Esophagus squamous epithelium (tissue), 5 donors: ENCODE results near the gene USP11. TPM values are rescaled to one million over a fixed set of nuclear protein-coding genes. Genes with fewer than 3 reads are reported as not detected.
A peak's percentile ranks its signal among the peaks of the same experiment; 100 is the strongest.

Source experiments
- DNase-seq: peaks from one replicate; lab custom pipeline; 2025; lab: John Stamatoyannopoulos, UW
- H3K27ac ChIP-seq, 4 donors: fragments of 200-600 bp; sonication (generic); one replicate each; pipeline ENCODE4 v1.5.1; 2016 to 2019; ENCODE audit warnings: mild to moderate bottlenecking in 1 of 4
- H3K27me3 ChIP-seq, 4 donors: fragments of 200-600 bp; sonication (generic); 1 replicate in 3 of 4; 2 replicates in 1 of 4; pipeline versions ENCODE4 v1.5.1 to v1.6.0; 2017 to 2021; ENCODE audit warnings: antibody characterized with exemption in 1 of 4
- H3K36me3 ChIP-seq, 3 donors: fragments of 200-600 bp; sonication (generic); one replicate each; pipeline ENCODE4 v1.5.1; 2016 to 2019
- H3K4me1 ChIP-seq, 3 donors: fragments of 200-600 bp; sonication (generic); one replicate each; pipeline ENCODE4 v1.5.1; 2017 to 2019
- H3K4me3 ChIP-seq, 4 donors: fragments of 200-600 bp; sonication (generic); 1 replicate in 3 of 4; 2 replicates in 1 of 4; pipeline ENCODE4 v1.5.1; 2016 to 2019; ENCODE audit warnings: mild to moderate bottlenecking in 2 of 4, moderate library complexity in 1 of 4
- H3K9me3 ChIP-seq, 3 donors: fragments of 200-600 bp; sonication (generic); one replicate each; pipeline ENCODE4 v1.5.1; 2016 to 2019
- POLR2A ChIP-seq, 4 donors: fragments of 450-650 bp; IDR thresholded peaks; one replicate each; pipeline ENCODE4 v1.6.1; 2017; ENCODE audit warnings: antibody characterized with exemption in 4 of 4, mild to moderate bottlenecking in 4 of 4, moderate library complexity in 3 of 4
- WGBS, 2 donors: methylation state at CpG; one replicate each; pipeline ENCODE4 v1.1.5; 2018; 5-methylcytosine and 5-hydroxymethylcytosine counted together
- intact Hi-C: fragments of 100-400 bp; cut with DNase I; formaldehyde crosslinking; loops from one replicate; pipeline ENCODE4 v1.15.0; 2022
- total RNA-seq, 4 donors: library from RNA; depleted of rRNA; stranded (reverse); fragments of >200 nt; gene quantifications; one replicate each; pipeline ENCODE4 v1.1.0, GENCODE V29; 2016
- TF ChIP-seq, protein P1 (sequence below), 6 experiments: fragments of 450-650 bp in 4 of 6; fragments of 200-600 bp in 2 of 6; sonication (generic) in 2 of 6; IDR thresholded peaks; one replicate each; pipeline ENCODE4 v1.5.1; 2016 to 2019; ENCODE audit warnings: antibody characterized with exemption in 6 of 6, mild to moderate bottlenecking in 4 of 6, moderate library complexity in 4 of 6
- donor health status: DM: yes; HTN: yes; CAD: no.

Gene USP11
- total RNA-seq, 4 donors from 2014 or later: 6.6 to 26.9 (median 21.3) TPM

DNA sequence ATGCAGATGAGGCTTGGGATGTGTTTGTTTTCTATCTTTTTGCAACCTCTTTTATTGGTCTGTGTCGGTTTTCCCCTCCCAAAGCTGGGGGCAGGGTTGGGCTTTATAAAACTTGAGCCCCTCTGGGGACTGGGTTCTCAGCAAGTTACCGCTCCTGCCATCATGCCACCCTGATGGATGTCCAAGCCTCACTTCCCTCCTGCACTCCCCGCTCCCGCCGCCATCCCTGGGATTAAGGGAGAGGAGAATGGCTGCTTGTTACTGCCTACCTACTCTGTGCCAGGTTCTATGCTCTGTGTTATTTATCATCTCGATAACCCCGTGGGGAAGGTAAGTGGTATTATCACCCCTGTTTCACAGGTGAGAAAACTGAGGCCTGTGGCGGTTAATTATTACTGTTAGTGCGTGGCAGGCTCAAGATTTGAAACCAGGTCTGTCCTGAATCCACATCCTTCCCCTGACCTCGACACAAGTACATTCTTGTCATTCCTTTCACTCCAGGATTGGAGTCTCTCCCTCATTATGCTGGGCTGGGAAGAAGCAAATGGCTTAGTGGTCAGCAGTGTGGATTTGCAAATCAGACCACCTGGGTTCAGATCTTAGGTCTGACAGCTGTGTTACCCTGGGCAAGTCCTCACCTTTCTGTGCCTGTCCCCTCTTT, 34.7 kb upstream of the USP11 start:
- intact Hi-C loops: no loop called here
- Histone ChIP-seq H3K36me3 (peaks cover 40 to 53% (median 43%) of the 10 kb centered on the region in 3 donors), H3K27ac (peak overlapping the region in 3 of 4 donors; percentile 16 to 99 (median 85)), H3K9me3 (no peaks in the 10 kb centered on the region), H3K4me3 (no peak overlapping the region), H3K27me3 (no peaks in the 10 kb centered on the region), H3K4me1 (peaks cover 21 to 73% (median 43%) of the 10 kb centered on the region in 3 donors)
- 61 to 74% methylated on average over 5 to 6 of the region's 10 CpGs for WGBS, 2 donors
- no peak for DNase-seq
- no peak for TF ChIP-seq POLR2A (IDR thresholded peaks at IDR 0.05)
- TF ChIP-seq, protein P1, sequence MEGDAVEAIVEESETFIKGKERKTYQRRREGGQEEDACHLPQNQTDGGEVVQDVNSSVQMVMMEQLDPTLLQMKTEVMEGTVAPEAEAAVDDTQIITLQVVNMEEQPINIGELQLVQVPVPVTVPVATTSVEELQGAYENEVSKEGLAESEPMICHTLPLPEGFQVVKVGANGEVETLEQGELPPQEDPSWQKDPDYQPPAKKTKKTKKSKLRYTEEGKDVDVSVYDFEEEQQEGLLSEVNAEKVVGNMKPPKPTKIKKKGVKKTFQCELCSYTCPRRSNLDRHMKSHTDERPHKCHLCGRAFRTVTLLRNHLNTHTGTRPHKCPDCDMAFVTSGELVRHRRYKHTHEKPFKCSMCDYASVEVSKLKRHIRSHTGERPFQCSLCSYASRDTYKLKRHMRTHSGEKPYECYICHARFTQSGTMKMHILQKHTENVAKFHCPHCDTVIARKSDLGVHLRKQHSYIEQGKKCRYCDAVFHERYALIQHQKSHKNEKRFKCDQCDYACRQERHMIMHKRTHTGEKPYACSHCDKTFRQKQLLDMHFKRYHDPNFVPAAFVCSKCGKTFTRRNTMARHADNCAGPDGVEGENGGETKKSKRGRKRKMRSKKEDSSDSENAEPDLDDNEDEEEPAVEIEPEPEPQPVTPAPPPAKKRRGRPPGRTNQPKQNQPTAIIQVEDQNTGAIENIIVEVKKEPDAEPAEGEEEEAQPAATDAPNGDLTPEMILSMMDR (IDR thresholded peaks at IDR 0.05): no peak

DNA sequence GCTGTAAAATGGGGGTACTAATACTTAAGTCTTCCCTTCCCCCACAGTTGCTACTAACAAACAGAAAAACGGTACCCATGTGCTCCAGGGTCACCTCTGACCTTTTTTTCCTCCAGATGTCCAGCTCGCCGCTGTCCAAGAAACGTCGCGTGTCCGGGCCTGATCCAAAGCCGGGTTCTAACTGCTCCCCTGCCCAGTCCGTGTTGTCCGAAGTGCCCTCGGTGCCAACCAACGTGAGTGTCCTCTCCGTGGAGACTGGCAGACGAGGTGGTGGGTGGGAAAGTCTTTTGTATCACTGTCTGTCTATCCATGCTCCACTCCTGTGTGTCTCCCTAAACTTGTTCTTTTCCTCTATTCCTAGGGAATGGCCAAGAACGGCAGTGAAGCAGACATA, 34.1 kb upstream of the USP11 start:
- H3K27ac ChIP-seq: peak overlapping the region; percentile 16 to 85 (median 58)
- peaks cover 43 to 58% (median 48%) of the 10 kb centered on the region in 3 donors for H3K36me3 ChIP-seq
- TF ChIP-seq POLR2A (IDR thresholded peaks at IDR 0.05): no peak
- TF ChIP-seq, protein P1 (IDR thresholded peaks at IDR 0.05): no peak
- no peaks in the 10 kb centered on the region for H3K27me3 ChIP-seq
- 0 to 89% methylated on average over 1 to 14 of the region's 15 CpGs for WGBS, 2 donors
- H3K4me3 ChIP-seq: no peak overlapping the region
- peaks cover 19 to 70% (median 41%) of the 10 kb centered on the region in 3 donors for H3K4me1 ChIP-seq
- intact Hi-C loops: no loop called here
- no peaks in the 10 kb centered on the region for H3K9me3 ChIP-seq
- DNase-seq: no peak

DNA sequence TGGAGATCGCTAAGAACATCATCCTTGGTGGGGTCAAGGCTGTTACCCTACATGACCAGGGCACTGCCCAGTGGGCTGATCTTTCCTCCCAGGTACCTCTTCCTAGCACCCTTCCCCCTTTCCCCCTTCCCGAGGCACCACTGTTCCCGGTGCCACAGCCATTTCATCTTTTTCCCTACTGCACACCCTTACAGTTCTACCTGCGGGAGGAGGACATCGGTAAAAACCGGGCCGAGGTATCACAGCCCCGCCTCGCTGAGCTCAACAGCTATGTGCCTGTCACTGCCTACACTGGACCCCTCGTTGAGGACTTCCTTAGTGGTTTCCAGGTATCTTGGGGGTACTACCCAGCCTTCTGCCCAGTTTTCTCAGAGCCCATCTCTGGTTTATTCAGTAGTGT, 33.5 kb upstream of the USP11 start:
- intact Hi-C loops: no loop called here

DNA sequence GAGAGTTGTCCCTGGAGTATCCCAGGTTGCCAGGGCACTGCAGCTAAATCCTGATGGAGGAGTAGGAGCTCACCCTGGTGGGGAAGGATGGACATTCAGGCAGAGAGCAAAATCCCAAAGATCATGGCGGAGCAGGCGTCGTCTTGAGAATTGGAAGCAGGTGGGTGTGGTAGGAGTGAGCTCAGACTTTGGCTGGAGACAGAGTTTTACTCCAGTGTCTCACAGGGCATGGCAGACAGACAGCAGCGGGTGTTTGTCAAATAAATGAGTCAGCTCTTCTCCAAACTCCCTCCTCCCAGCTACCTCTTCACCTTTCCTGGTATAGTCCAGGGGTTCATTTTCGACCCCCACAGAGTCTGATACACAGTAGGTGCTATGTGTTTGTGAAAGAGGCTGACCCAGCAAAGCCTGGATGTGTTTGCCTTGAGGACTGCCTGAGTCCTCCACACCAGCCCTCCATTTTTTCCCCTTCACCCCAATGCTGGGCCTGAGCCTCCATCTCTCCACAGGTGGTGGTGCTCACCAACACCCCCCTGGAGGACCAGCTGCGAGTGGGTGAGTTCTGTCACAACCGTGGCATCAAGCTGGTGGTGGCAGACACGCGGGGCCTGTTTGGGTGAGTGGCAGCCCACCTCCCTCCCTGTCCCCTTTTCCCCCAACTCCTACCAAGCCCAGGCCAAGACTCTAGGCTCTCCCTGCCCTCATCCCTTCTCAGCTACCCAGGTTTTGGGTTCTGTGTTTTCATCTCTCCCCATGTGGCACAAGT, 32.2 kb upstream of the USP11 start:
- TF ChIP-seq POLR2A (IDR thresholded peaks at IDR 0.05): no peak
- TF ChIP-seq, protein P1 (IDR thresholded peaks at IDR 0.05): peak in 5 of 6 experiments; percentile 7 to 53 (median 17)
- intact Hi-C loops: loop anchor here (10.0 kb wide), 1 partner anchor 184 kb away; no protein-coding TSS in a partner anchor
- DNase-seq: no peak
- H3K27me3 ChIP-seq: no peaks in the 10 kb centered on the region
- WGBS, 2 donors: 56 to 61% methylated on average over 5 to 8 of the region's 9 CpGs
- H3K4me3 ChIP-seq: no peak overlapping the region
- H3K9me3 ChIP-seq: no peaks in the 10 kb centered on the region
- H3K36me3 ChIP-seq: peaks cover 50 to 77% (median 65%) of the 10 kb centered on the region in 3 donors
- H3K4me1 ChIP-seq: peaks cover 6 to 57% (median 28%) of the 10 kb centered on the region in 3 donors
- peak overlapping the region; percentile 68 to 85 (median 80) for H3K27ac ChIP-seq

More for the DNA sequence above, 33.5 kb upstream of the USP11 start:
- Histone ChIP-seq H3K9me3 (no peaks in the 10 kb centered on the region), H3K27ac (peak overlapping the region; percentile 16 to 85 (median 58)), H3K4me1 (peaks cover 19 to 69% (median 41%) of the 10 kb centered on the region in 3 donors), H3K27me3 (no peaks in the 10 kb centered on the region), H3K36me3 (peaks cover 43 to 64% (median 53%) of the 10 kb centered on the region in 3 donors), H3K4me3 (no peak overlapping the region)
- WGBS, 2 donors: 91 to 96% methylated on average over 8 to 9 of the region's 10 CpGs
- TF ChIP-seq POLR2A (IDR thresholded peaks at IDR 0.05): no peak
- TF ChIP-seq, protein P1 (IDR thresholded peaks at IDR 0.05): no peak
- DNase-seq: no peak
